GM12874 (cell line): Measurements from ENCODE around the gene DOK7.

Experiments used
- CTCF ChIP-seq: IDR thresholded peaks from 2 replicates; pipeline ENCODE4 v1.5.1; 2011; ENCODE audit warnings: low read depth, mild to moderate bottlenecking, control low read depth, low read length, moderate library complexity; ENCODE audit not compliant: insufficient read depth

The DOK7 gene

GRCh38 chr4:3500111-3500510 is 37.0 kb downstream of the DOK7 start:
- TF ChIP-seq CTCF = no peak

- no peak for TF ChIP-seq CTCF
Observed at GRCh38 chr4:3500634-3501101, 37.6 kb downstream of the DOK7 start.

- TF ChIP-seq CTCF = no peak
Observed at GRCh38 chr4:3501126-3501824, 38.2 kb downstream of the DOK7 start.

- no peak for TF ChIP-seq CTCF
Observed at GRCh38 chr4:3501825-3502425, 38.8 kb downstream of the DOK7 start.

GRCh38 chr4:3502941-3503936 is 40.1 kb downstream of the DOK7 start:
- no peak for TF ChIP-seq CTCF

GRCh38 chr4:3505231-3505630 is 42.1 kb downstream of the DOK7 start:
- no peak for TF ChIP-seq CTCF

- no peak for TF ChIP-seq CTCF
Observed at GRCh38 chr4:3508542-3508941, 45.4 kb downstream of the DOK7 start.
